ENCODE measurements around the gene DRD2.

The DRD2 gene

GRCh38 chr11:113409526-113409925 lies 65.7 kb downstream of the DRD2 start:
- no peaks in the 10 kb centered on the region for H3K36me3 Mint-ChIP-seq (ENCODE audit: low read depth)

GRCh38 chr11:113408887-113409286 lies 66.3 kb downstream of the DRD2 start:
- H3K4me1 Mint-ChIP-seq: no peaks in the 10 kb centered on the region
- no peaks in the 10 kb centered on the region for H3K36me3 Mint-ChIP-seq (ENCODE audit: low read depth)
- H3K4me3 Mint-ChIP-seq: no peak overlapping the region
- no peak for TF ChIP-seq CTCF (IDR thresholded peaks at IDR 0.05; ENCODE audit: unreplicated experiment in 3 of 3)
- H3K27me3 Mint-ChIP-seq (ENCODE audit: low read depth): peaks cover 13% of the 10 kb centered on the region
- H3K9me3 Mint-ChIP-seq: no peaks in the 10 kb centered on the region
- no peak overlapping the region for H3K27ac Mint-ChIP-seq

More at GRCh38 chr11:113409526-113409925, 65.7 kb downstream of the DRD2 start:
- Mint-ChIP-seq H3K9me3 (no peaks in the 10 kb centered on the region), H3K4me1 (no peaks in the 10 kb centered on the region), H3K4me3 (no peak overlapping the region), H3K27ac (no peak overlapping the region), H3K27me3 (ENCODE audit: low read depth) (peaks cover 19% of the 10 kb centered on the region)
- TF ChIP-seq CTCF (IDR thresholded peaks at IDR 0.05; ENCODE audit: unreplicated experiment in 3 of 3): no peak

GRCh38 chr11:113408206-113408605 lies 67.0 kb downstream of the DRD2 start:
- no peak overlapping the region for H3K4me3 Mint-ChIP-seq
- H3K4me1 Mint-ChIP-seq: no peaks in the 10 kb centered on the region
- H3K36me3 Mint-ChIP-seq (ENCODE audit: low read depth): no peaks in the 10 kb centered on the region
- H3K9me3 Mint-ChIP-seq: no peaks in the 10 kb centered on the region
- TF ChIP-seq CTCF (IDR thresholded peaks at IDR 0.05; ENCODE audit: unreplicated experiment in 3 of 3): no peak
- H3K27me3 Mint-ChIP-seq (ENCODE audit: low read depth): peaks cover 12% of the 10 kb centered on the region
- no peak overlapping the region for H3K27ac Mint-ChIP-seq

GRCh38 chr11:113407163-113407562 lies 68.0 kb downstream of the DRD2 start:
- H3K4me1 Mint-ChIP-seq: no peaks in the 10 kb centered on the region
- peaks cover 21% of the 10 kb centered on the region for H3K27me3 Mint-ChIP-seq (ENCODE audit: low read depth)
- H3K4me3 Mint-ChIP-seq: no peak overlapping the region
- no peaks in the 10 kb centered on the region for H3K9me3 Mint-ChIP-seq
- H3K27ac Mint-ChIP-seq: no peak overlapping the region
- no peak for TF ChIP-seq CTCF (IDR thresholded peaks at IDR 0.05; ENCODE audit: unreplicated experiment in 3 of 3)
- H3K36me3 Mint-ChIP-seq (ENCODE audit: low read depth): no peaks in the 10 kb centered on the region

GRCh38 chr11:113405724-113406478 lies 69.3 kb downstream of the DRD2 start:
- no peaks in the 10 kb centered on the region for H3K36me3 Mint-ChIP-seq (ENCODE audit: low read depth)
- H3K27me3 Mint-ChIP-seq (ENCODE audit: low read depth): peaks cover 32% of the 10 kb centered on the region
- H3K4me3 Mint-ChIP-seq: no peak overlapping the region
- no peak for TF ChIP-seq CTCF (IDR thresholded peaks at IDR 0.05; ENCODE audit: unreplicated experiment in 3 of 3)
- H3K4me1 Mint-ChIP-seq: no peaks in the 10 kb centered on the region
- no peaks in the 10 kb centered on the region for H3K9me3 Mint-ChIP-seq
- H3K27ac Mint-ChIP-seq: no peak overlapping the region

GRCh38 chr11:113404859-113405430 lies 70.3 kb downstream of the DRD2 start:
- Mint-ChIP-seq H3K27me3 (ENCODE audit: low read depth) (peaks cover 32% of the 10 kb centered on the region), H3K4me3 (no peak overlapping the region), H3K36me3 (ENCODE audit: low read depth) (no peaks in the 10 kb centered on the region), H3K4me1 (no peaks in the 10 kb centered on the region), H3K27ac (no peak overlapping the region), H3K9me3 (no peaks in the 10 kb centered on the region)
- TF ChIP-seq CTCF (IDR thresholded peaks at IDR 0.05; ENCODE audit: unreplicated experiment in 3 of 3): no peak

Measured in nephron (organoid).